Cardiac fibroblast (primary cell): Measurements from ENCODE around the gene APOC3.

Experiments used
- DNase-seq, 2 donors: peaks; one replicate each; pipeline versions ENCODE4 v3.0.0 to v3.0.0-alpha.2; 2010; ENCODE audit warnings: low read depth in 2 of 2
- H3K4me3 ChIP-seq, 2 donors: replicated peaks in 1 of 2; 1 replicate in 1 of 2; 2 replicates in 1 of 2; pipeline ENCODE4 v1.5.1; 2011; ENCODE audit warnings: low read depth in 2 of 2, low read length in 2 of 2, mild to moderate bottlenecking in 2 of 2, moderate library complexity in 1 of 2
- TF ChIP-seq, protein P1 (sequence below): IDR thresholded peaks from one replicate; pipeline ENCODE4 v1.5.1; 2011; ENCODE audit warnings: low read depth, mild to moderate bottlenecking, low read length, inconsistent platforms

Gene APOC3

DNA sequence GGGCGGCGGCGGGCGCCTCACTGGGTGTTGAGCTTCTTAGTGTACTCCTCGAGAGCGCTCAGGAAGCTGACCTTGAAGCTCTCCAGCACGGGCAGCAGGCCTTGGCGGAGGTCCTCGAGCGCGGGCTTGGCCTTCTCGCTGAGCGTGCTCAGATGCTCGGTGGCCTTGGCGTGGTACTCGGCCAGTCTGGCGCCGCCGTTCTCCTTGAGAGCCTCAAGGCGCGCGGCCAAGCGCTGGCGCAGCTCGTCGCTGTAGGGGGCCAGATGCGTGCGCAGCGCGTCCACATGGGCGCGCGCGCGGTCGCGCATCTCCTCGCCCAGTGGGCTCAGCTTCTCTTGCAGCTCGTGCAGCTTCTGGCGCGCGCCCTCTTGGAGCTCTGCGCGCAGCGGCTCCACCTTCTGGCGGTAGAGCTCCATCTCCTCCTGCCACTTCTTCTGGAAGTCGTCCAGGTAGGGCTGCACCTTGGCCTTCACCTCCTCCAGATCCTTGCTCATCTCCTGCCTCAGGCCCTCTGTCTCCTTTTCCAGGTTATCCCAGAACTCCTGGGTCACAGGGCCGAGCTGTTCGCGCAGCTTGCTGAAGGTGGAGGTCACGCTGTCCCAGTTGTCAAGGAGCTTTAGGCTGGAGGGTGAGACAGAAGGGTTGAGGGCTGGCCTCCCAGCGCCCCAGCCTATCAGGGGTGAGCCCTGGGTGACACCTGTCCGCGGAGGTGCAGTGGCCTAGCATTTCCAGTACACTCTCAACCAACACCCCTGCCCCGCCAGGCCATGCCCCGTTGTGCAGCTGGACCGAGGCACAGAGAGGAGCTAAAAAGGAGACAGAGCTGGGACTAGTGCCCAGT, 6.3 kb downstream of the APOC3 start:
- peak overlapping the region; percentile 5 to 28 for H3K4me3 ChIP-seq
- TF ChIP-seq, protein P1, sequence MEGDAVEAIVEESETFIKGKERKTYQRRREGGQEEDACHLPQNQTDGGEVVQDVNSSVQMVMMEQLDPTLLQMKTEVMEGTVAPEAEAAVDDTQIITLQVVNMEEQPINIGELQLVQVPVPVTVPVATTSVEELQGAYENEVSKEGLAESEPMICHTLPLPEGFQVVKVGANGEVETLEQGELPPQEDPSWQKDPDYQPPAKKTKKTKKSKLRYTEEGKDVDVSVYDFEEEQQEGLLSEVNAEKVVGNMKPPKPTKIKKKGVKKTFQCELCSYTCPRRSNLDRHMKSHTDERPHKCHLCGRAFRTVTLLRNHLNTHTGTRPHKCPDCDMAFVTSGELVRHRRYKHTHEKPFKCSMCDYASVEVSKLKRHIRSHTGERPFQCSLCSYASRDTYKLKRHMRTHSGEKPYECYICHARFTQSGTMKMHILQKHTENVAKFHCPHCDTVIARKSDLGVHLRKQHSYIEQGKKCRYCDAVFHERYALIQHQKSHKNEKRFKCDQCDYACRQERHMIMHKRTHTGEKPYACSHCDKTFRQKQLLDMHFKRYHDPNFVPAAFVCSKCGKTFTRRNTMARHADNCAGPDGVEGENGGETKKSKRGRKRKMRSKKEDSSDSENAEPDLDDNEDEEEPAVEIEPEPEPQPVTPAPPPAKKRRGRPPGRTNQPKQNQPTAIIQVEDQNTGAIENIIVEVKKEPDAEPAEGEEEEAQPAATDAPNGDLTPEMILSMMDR: peak; percentile 80
- peak; percentile 95 to 99 for DNase-seq

DNA sequence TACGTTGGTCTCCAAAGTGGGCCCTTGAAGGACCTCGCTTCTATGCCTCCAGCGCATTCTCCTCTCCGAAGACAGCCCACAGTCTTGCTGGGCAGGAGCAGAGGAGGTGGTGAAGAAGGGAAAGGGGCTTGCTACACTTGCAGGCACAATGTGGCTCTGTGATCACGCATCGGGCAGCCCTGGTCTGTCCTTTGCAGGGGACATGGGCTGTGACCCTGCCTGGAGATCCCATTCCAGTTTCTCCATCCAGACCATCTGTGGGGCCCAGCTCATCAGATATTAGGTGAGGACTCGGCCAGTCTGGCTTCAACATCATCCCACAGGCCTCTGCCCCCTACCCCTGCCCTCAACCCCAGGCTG, 6.9 kb downstream of the APOC3 start:
- H3K4me3 ChIP-seq: no peak overlapping the region
- DNase-seq: no peak
- TF ChIP-seq, protein P1: no peak

DNA sequence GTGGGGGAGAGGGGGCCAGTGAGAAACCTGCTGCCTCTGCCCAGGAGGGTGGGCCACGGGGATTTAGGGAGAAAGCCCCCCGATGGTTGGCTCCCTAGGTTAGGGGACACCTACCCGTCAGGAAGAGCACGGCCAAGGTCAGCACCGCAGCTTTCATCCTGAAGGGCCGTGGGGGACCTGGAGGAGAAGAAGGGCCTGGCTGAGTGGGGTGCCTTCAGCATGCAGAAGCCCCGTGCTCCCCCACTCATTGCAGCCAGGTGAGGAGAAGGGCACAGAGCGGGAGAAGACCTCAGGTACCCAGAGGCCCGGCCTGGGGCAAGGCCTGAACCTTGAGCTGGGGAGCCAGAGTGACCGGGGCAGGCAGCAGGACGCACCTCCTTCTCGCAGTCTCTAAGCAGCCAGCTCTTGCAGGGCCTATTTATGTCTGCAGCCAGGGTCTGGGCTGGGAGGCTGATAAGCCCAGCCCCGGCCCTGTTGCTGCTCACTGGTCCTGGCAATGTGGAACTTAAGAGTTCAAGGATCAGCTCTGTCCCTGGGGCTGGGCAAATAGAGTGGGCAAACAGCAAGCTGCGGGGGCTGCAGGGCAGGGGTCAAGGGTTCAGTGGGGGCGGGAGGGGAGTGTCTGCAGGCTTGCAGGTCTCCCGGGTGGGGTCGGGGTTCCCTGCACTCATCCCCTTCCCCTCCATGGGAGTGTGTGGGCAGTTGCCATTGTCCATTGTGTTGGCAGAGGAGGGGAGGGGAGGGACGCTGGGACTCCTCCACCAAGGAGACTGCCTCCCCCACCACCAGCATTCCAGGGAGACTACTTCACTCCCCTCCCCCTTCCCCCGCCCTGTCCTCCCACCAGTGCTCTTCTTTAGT, 7.8 kb downstream of the APOC3 start, which contains the start of gene APOA1:
Gene APOA1, minus strand, starts transcription at position 392 of the 861 bp plus-strand sequence. Its CDS starts 235 bp downstream, at position 157.
- TF ChIP-seq, protein P1: no peak
- DNase-seq: no peak
- no peak within 1 kb of the TSS for H3K4me3 ChIP-seq

DNA sequence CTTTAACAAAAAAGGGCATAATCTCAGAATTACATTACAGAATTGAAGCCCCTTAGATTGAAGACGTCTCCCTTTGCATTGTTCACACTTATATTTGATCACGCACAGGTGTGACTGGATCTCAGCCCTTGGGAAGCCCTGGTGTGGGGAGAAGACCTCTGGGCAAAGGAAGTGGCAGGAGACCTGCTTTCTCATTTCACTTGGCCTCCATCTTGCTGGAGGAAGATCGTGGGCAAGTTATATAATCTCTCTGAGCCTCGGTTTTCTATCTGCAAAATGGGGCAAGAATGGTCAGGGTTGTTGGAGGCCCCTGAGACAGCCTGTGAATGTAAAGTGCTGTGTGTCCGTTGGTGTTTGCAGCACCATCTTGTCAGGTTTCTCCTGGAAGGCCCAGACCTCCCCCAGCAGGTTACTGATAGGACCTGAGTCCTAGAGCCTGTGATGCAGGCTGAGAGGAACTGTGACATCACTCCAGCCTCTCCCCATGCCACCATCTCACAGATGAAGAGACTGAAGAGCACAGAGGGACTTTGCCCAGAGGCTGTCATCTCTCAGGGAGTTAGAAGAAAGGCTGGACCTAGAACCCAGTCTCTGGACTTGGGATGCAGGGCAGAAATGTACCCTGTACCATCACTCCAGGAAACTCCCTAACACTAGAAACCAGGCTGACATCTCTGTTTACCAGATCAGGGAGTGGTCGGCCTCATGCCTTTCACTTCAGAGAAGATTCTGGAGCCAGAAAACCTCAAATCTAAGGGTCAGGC, 8.8 kb downstream of the APOC3 start:
- no peak overlapping the region for H3K4me3 ChIP-seq
- no peak for DNase-seq
- TF ChIP-seq, protein P1: no peak

DNA sequence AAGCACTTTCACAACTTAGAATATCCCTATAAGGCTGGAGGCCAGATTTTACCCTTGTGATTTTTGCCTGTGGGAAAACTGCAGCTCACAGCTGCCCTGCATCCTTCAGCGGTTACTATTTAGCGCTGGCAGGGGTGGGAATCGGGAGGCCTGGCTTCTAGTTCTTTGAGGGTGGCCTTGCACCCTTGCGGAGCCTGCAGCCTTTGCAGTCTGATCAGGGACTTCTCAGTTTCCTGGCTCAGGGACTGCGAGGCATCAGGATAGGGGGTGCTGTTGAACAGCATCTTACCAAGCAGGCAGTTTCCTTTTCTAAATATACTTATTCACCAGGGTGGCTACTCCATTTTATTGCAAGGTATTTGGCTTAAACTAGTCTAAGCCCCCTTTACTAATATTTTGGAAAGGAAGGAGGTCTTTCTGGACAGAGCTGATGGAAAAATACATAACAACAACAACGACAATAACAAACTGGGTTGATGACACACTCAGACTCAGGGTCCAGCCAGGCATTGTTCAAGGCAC, 10.6 kb downstream of the APOC3 start:
- TF ChIP-seq, protein P1: peak; percentile 39
- no peak overlapping the region for H3K4me3 ChIP-seq
- DNase-seq: peak; percentile 39 to 58

DNA sequence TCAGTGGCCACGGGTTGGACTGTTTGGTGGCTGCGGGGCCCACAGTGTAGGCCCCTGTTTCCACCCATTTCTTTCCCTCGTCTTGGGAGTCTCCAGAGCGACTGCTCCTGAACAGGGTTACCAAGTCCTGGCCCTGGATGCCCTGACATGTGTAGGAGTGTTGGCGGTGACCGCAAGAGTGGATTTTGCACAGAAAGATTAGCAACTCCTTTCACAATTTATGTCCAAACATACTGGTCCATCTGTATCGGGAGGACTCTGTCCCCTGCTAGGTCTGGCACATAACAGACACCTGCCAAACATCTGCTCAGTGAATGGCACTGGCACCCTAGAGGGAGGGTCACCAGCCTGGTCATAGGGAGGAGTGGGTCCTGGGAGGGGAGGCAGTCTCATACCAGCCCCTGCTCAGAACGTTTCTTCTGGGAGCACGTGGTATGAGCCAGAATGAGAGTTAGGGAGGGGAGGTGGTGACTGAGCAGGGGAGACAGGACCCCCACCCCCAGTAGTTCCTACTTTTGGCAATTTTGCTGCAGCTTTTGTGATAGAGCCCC, 11.1 kb downstream of the APOC3 start:
- no peak for DNase-seq
- TF ChIP-seq, protein P1: no peak
- H3K4me3 ChIP-seq: no peak overlapping the region
